ENCODE data around the gene ADARB2.

The ADARB2 gene

GRCh38 chr10:1244493-1244892 lies 492.8 kb downstream of the ADARB2 start:
- Histone ChIP-seq H4K20me1 (ENCODE audit: control insufficient read depth, insufficient read depth, low read depth, low read length) (no peaks in the 10 kb centered on the region), H3K27me3 (ENCODE audit: control insufficient read depth, low read length) (no peaks in the 10 kb centered on the region), H3F3A (ENCODE audit: control insufficient read depth, insufficient read depth) (no peaks in the 10 kb centered on the region), H3K79me2 (ENCODE audit: control insufficient read depth, low read length) (no peaks in the 10 kb centered on the region), H3K4me3 (ENCODE audit: low read length) (no peak overlapping the region), H3K9me2 (replicated peaks; ENCODE audit: control insufficient read depth, low read length) (no peaks in the 10 kb centered on the region), H3K4me2 (ENCODE audit: low read length) (no peak overlapping the region), H3K36me3 (ENCODE audit: control insufficient read depth, low read length) (no peaks in the 10 kb centered on the region), H3K27ac (ENCODE audit: low read depth, low read length) (no peak overlapping the region), H3K4me1 (ENCODE audit: control insufficient read depth, low read length) (no peaks in the 10 kb centered on the region), H3K9me3 (ENCODE audit: control insufficient read depth, insufficient read depth, low read length) (peaks cover 6% of the 10 kb centered on the region; the same call in 1 of the 2 replicates)
- TF ChIP-seq EZH2phosphoT487 (IDR thresholded peaks at IDR 0.05; ENCODE audit: borderline replicate concordance, low read length), result no peak
- no peak for TF ChIP-seq CTCF (IDR thresholded peaks at IDR 0.05; ENCODE audit: low read depth, low read length, poor library complexity, severe bottlenecking)

DNA sequence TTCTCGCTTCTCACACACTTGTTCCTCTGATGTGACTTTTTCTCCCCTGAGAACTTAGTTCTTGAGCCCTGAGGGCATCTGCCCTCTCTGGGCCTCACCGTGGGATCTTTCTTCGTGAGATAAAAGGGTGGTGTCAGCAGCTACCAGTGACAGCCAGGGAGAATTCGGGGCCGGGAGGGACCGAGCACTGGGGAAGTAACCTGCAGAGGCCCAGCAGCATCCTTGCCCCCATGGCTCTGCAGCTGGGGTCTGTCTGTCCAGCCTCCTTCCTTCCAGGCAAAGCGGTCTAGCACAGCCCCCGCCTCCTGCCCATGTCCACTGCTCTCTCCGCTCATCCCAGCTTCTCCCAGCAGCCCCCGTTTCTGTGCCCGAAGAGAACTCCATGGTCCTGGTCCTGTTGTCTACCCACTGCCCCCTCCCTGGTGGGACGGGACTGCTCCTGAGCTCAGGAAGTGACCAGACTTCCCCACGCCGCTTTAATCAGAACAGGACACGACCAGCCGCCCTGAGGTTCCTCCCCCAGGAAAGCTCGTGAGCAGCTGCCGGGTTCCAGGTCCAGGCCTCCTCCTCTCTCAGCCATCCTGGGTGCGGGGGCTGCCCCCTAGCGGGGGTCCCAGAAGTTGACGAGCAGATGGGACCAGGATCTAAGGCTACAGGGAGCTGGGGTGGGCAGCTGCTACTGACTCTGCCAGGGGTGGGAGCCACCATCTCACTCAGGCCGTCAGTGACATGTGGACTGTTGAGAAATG lies 493.7 kb downstream of the ADARB2 start:
- H3K4me2 ChIP-seq (ENCODE audit: low read length), result no peak overlapping the region
- H3K36me3 ChIP-seq (ENCODE audit: control insufficient read depth, low read length), result no peaks in the 10 kb centered on the region
- no peak overlapping the region for H3K27ac ChIP-seq (ENCODE audit: low read depth, low read length)
- H3K9me3 ChIP-seq (ENCODE audit: control insufficient read depth, insufficient read depth, low read length), result peaks cover 6% of the 10 kb centered on the region; the same call in 1 of the 2 replicates
- H3K27me3 ChIP-seq (ENCODE audit: control insufficient read depth, low read length), result no peaks in the 10 kb centered on the region
- H3F3A ChIP-seq (ENCODE audit: control insufficient read depth, insufficient read depth), result no peaks in the 10 kb centered on the region
- H3K79me2 ChIP-seq (ENCODE audit: control insufficient read depth, low read length), result no peaks in the 10 kb centered on the region
- H3K4me3 ChIP-seq (ENCODE audit: low read length), result no peak overlapping the region
- no peaks in the 10 kb centered on the region for H4K20me1 ChIP-seq (ENCODE audit: control insufficient read depth, insufficient read depth, low read depth, low read length)
- TF ChIP-seq EZH2phosphoT487 (IDR thresholded peaks at IDR 0.05; ENCODE audit: borderline replicate concordance, low read length) (no peak), CTCF (IDR thresholded peaks at IDR 0.05; ENCODE audit: low read depth, low read length, poor library complexity, severe bottlenecking) (no peak)
- no peaks in the 10 kb centered on the region for H3K4me1 ChIP-seq (ENCODE audit: control insufficient read depth, low read length)
- no peaks in the 10 kb centered on the region for H3K9me2 ChIP-seq (replicated peaks; ENCODE audit: control insufficient read depth, low read length)

GRCh38 chr10:1242975-1243374 lies 494.4 kb downstream of the ADARB2 start:
- no peaks in the 10 kb centered on the region for H3K4me1 ChIP-seq (ENCODE audit: control insufficient read depth, low read length)
- no peaks in the 10 kb centered on the region for H3K79me2 ChIP-seq (ENCODE audit: control insufficient read depth, low read length)
- H3K27me3 ChIP-seq (ENCODE audit: control insufficient read depth, low read length), result no peaks in the 10 kb centered on the region
- no peak overlapping the region for H3K4me3 ChIP-seq (ENCODE audit: low read length)
- H3K36me3 ChIP-seq (ENCODE audit: control insufficient read depth, low read length), result no peaks in the 10 kb centered on the region
- H3F3A ChIP-seq (ENCODE audit: control insufficient read depth, insufficient read depth), result no peaks in the 10 kb centered on the region
- no peak overlapping the region for H3K27ac ChIP-seq (ENCODE audit: low read depth, low read length)
- no peaks in the 10 kb centered on the region for H3K9me2 ChIP-seq (replicated peaks; ENCODE audit: control insufficient read depth, low read length)
- H4K20me1 ChIP-seq (ENCODE audit: control insufficient read depth, insufficient read depth, low read depth, low read length), result no peaks in the 10 kb centered on the region
- TF ChIP-seq CTCF (IDR thresholded peaks at IDR 0.05; ENCODE audit: low read depth, low read length, poor library complexity, severe bottlenecking) (no peak), EZH2phosphoT487 (IDR thresholded peaks at IDR 0.05; ENCODE audit: borderline replicate concordance, low read length) (no peak)
- peaks cover 6% of the 10 kb centered on the region; the same call in 1 of the 2 replicates for H3K9me3 ChIP-seq (ENCODE audit: control insufficient read depth, insufficient read depth, low read length)
- H3K4me2 ChIP-seq (ENCODE audit: low read length), result no peak overlapping the region

Measured in DOHH2 (cell line).